ENCODE results near the gene UNC13A. TPM values are rescaled to one million over a fixed set of nuclear protein-coding genes. Genes with fewer than 3 reads are reported as not detected.

The UNC13A gene
- total and polyA plus RNA-seq, 2 donors = 0.25 to 0.48 TPM

DNA sequence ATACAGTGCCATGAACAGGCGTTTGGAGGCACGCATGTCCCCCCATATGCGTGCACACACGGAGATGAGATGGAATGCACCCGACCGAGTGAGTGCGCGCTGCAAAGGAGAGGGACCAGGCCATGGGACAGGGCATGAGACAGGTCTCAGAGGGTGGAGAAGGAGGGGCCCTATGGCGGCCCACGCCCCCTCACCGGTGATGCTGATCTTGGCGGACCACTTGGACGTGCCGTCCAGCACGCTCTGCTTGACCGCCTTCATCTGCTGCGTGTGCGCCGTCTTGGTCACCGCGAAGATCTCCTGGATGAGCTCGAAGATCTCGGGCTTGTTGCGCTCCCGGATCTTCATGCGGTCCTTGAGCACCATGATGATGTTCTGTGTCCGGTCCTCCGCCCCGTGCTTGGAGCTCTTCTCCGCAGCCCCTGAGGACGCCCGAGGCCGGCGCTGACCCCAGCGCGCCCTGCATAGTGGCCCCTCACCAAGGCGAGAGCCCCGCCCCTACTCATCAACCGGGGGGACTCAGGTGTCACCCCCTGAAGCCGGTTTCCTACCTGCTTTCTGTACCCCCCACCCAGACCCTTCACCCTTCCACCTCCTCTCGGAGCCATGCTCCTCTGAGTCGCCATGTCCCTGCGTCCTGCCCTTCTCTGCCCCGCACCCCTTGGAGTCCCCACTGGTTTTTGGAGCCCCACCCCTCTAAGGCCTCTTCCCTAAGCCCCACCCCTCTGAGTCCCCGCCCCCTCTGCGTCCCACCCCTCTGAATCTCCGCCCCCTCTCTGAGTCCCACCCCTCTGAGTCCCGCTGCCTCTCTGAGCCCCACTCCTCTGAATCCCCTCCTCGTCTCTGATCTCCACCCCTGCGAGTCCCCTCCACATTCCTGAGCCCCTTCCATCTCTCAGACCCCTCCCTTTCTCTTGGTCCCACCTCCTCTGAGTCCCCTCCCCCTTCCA is 40.8 kb downstream of the UNC13A start:
- H3K27ac ChIP-seq (ENCODE audit: low read depth) = no peak overlapping the region
- H3K4me3 ChIP-seq (ENCODE audit: low read depth, low read length) = no peak overlapping the region
- DNase-seq (ENCODE audit: extremely low spot score) = no peak
- H3K36me3 ChIP-seq (ENCODE audit: insufficient read depth) = no peaks in the 10 kb centered on the region
- 90% methylated on average over 50 of the region's 50 CpGs for WGBS
- no peaks in the 10 kb centered on the region for H3K4me1 ChIP-seq (ENCODE audit: insufficient read depth)

DNA sequence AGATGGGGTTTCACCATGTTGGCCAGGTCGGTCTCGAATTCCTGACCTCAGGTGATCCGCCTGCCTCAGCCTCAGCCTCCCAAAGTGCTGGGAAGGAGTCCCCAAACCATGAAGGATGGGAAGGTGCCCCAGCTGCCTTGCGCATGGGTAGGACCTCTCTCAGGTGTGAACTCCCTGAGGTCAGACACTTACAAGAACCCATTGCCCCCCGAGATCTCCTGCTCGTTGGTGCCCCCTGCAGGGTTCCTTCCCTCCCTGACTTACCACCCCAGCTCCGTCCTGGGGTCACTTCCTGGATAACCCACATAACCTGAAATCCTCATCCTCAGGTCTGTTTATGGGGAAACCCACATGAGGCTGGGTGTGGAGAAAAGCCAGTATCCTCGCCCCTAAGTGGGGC is 41.7 kb downstream of the UNC13A start:
- H3K36me3 ChIP-seq (ENCODE audit: insufficient read depth) = no peaks in the 10 kb centered on the region
- H3K4me3 ChIP-seq (ENCODE audit: low read depth, low read length) = no peak overlapping the region
- H3K4me1 ChIP-seq (ENCODE audit: insufficient read depth) = no peaks in the 10 kb centered on the region
- DNase-seq (ENCODE audit: extremely low spot score) = no peak
- WGBS = 72% methylated on average over 8 of the region's 8 CpGs
- H3K27ac ChIP-seq (ENCODE audit: low read depth) = no peak overlapping the region

DNA sequence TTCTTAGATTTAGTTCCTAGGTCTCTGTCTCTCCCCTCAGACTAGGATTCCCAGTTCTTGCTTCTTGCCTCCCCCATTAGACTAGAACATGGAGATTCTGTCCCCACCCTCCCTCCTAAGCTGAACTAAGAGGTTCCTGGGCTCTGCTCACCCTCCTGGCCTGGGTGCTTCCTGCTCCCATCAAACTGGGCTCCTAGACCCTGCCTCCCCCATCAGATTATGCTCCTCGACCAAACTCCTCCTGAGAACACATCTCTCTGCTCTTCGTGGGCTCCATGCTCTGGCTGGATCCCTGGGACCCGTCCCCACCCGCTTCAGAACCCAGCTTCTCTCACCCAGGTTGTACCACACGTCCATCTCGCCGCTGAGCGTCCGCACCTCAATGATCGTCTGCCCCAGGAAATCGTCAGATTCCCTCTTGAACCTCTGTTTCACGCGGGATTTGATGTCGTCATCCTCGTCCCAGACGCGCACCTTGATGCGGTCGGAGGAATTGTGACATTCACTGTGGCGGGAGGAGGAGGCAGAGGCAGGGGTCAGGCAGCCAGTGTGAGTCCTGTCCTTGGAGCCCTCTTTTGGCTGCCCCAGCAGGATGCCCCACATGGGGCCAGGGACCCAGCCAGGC is 42.7 kb downstream of the UNC13A start:
- H3K27ac ChIP-seq (ENCODE audit: low read depth) = no peak overlapping the region
- H3K4me1 ChIP-seq (ENCODE audit: insufficient read depth) = no peaks in the 10 kb centered on the region
- DNase-seq (ENCODE audit: extremely low spot score) = no peak
- no peaks in the 10 kb centered on the region for H3K36me3 ChIP-seq (ENCODE audit: insufficient read depth)
- no peak overlapping the region for H3K4me3 ChIP-seq (ENCODE audit: low read depth, low read length)
- 90% methylated on average over 20 of the region's 20 CpGs for WGBS

DNA sequence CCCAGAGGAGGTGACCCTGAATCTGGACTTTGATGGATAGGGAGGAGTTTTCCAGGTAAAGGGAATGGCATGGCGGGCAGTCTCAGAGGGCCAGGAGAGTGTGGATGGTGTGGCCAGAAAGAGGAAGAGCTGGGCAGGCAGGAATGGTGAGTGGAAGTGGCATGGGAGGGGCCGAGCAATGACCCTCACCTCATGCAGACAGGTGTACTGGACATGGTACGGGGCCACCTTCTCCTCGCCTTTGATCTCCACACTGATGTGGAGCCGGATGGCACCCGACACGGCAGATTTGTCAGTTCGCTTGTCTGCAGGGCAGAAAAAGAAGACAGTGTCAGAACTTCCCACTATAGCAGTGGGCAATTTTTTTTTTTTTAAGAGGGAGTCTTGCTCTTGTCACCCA is 45.5 kb downstream of the UNC13A start:
- WGBS = 94% methylated on average over 8 of the region's 8 CpGs
- no peak for DNase-seq (ENCODE audit: extremely low spot score)
- H3K4me1 ChIP-seq (ENCODE audit: insufficient read depth) = no peaks in the 10 kb centered on the region
- H3K27ac ChIP-seq (ENCODE audit: low read depth) = no peak overlapping the region
- no peaks in the 10 kb centered on the region for H3K36me3 ChIP-seq (ENCODE audit: insufficient read depth)
- H3K4me3 ChIP-seq (ENCODE audit: low read depth, low read length) = no peak overlapping the region

DNA sequence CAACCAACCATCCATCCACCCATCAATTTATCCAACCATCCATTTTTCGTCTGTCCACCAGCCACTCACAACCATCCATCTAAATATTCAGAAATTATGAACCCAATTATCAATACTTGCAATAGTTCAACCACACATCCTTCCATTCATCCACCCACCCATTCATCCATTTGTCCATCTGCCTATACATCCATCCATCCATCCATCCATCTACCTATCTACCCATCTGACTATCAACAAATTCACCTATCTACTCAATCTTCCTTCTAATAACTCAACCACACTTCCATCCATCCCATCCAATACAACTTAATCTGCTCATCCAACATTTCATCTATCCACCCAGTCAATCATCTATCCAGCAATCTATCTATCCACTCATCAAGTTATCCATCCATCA is 46.3 kb downstream of the UNC13A start:
- 54% methylated on average over 1 of the region's 1 CpG for WGBS
- no peaks in the 10 kb centered on the region for H3K36me3 ChIP-seq (ENCODE audit: insufficient read depth)
- DNase-seq (ENCODE audit: extremely low spot score) = no peak

DNA sequence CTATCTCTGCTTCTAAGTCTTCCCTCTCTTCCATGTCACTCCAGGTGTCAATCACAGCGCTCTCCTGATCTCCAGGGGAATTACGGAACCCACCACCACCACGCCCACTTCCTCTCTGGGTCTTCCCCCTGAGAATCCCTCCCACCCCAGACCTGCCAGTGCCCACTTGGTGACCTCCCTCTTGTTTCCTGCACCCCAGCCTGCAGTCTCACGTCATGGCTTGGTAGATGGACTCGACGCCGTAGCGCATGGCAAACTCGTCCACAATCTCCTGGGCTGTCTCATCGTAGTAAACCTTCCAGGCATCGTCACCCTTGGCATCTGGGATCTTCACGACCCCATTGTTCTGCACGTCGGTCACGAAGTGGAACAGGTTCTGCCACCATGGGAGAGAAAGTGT is 47.0 kb downstream of the UNC13A start:
- H3K27ac ChIP-seq (ENCODE audit: low read depth) = no peak overlapping the region
- H3K4me1 ChIP-seq (ENCODE audit: insufficient read depth) = no peaks in the 10 kb centered on the region
- H3K4me3 ChIP-seq (ENCODE audit: low read depth, low read length) = no peak overlapping the region
- no peak for DNase-seq (ENCODE audit: extremely low spot score)
- H3K36me3 ChIP-seq (ENCODE audit: insufficient read depth) = no peaks in the 10 kb centered on the region
- 81% methylated on average over 15 of the region's 15 CpGs for WGBS

More for the DNA sequence above, 46.3 kb downstream of the UNC13A start:
- no peak overlapping the region for H3K27ac ChIP-seq (ENCODE audit: low read depth)
- H3K4me3 ChIP-seq (ENCODE audit: low read depth, low read length) = no peak overlapping the region
- no peaks in the 10 kb centered on the region for H3K4me1 ChIP-seq (ENCODE audit: insufficient read depth)

DNA sequence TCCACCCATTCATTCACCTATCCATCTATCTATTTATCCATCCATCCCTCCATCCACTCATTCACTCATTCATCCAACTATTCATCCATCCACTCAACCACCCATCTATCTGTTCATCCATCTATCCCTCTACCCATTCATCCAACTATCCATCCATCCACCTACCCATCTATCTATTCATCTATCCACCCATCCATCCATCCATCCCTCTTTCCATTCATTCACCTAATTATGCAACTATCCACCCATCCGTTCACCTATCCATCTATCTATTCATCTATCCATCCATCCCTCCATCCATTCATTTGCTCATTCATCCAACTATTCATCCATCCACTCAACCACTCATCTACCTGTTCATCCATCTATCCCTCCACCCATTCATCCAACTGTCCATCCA is 54.5 kb downstream of the UNC13A start:
- no peaks in the 10 kb centered on the region for H3K4me1 ChIP-seq (ENCODE audit: insufficient read depth)
- WGBS = 90% methylated on average over 1 of the region's 1 CpG
- no peaks in the 10 kb centered on the region for H3K36me3 ChIP-seq (ENCODE audit: insufficient read depth)
- no peak overlapping the region for H3K4me3 ChIP-seq (ENCODE audit: low read depth, low read length)
- H3K27ac ChIP-seq (ENCODE audit: low read depth) = no peak overlapping the region
- no peak for DNase-seq (ENCODE audit: extremely low spot score)

DNA sequence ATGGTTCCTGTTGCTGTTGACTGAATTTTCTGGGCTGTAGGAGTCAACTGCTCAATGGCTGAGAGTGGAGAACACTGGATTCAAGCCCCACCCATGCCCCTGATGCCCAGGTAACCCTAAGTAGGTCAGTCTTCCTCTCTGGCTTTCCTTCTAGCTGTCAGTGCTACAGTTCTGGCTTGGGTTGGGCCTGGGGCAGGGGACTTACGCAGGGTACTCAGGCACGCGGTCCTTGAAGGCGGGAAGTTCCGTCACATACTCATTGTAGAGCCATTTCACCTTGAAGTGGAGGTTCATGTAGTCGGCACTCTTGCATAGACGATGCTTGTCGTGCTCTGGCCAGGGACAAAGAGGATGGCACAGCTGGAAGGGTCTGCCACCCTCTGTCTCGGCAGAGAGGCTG is 55.6 kb downstream of the UNC13A start:
- H3K4me1 ChIP-seq (ENCODE audit: insufficient read depth) = no peaks in the 10 kb centered on the region
- H3K4me3 ChIP-seq (ENCODE audit: low read depth, low read length) = no peak overlapping the region
- DNase-seq (ENCODE audit: extremely low spot score) = no peak
- 89% methylated on average over 9 of the region's 9 CpGs for WGBS
- no peaks in the 10 kb centered on the region for H3K36me3 ChIP-seq (ENCODE audit: insufficient read depth)
- H3K27ac ChIP-seq (ENCODE audit: low read depth) = no peak overlapping the region

DNA sequence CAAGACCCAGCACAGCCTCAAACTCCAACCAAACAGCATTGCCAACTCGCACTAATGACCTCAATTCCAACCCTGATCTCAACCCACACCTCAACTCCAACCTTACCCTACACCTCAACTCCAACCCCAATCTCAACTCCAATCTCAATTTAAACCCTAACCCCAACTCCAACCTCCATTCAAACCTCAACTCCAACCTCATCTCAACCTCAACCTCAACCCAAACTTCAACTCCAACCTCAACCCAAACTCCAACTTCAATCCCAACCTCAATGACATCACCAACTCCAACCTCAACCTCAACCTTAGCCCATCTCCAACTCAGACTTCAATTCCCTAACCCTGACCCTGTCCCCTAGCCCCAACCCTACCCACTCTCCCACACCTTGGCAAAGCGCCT is 58.4 kb downstream of the UNC13A start:
- Histone ChIP-seq H3K4me1 (ENCODE audit: insufficient read depth) (no peaks in the 10 kb centered on the region), H3K4me3 (ENCODE audit: low read depth, low read length) (no peak overlapping the region), H3K27ac (ENCODE audit: low read depth) (no peak overlapping the region), H3K36me3 (ENCODE audit: insufficient read depth) (no peaks in the 10 kb centered on the region)
- WGBS = 83% methylated on average over 2 of the region's 2 CpGs
- no peak for DNase-seq (ENCODE audit: extremely low spot score)

DNA sequence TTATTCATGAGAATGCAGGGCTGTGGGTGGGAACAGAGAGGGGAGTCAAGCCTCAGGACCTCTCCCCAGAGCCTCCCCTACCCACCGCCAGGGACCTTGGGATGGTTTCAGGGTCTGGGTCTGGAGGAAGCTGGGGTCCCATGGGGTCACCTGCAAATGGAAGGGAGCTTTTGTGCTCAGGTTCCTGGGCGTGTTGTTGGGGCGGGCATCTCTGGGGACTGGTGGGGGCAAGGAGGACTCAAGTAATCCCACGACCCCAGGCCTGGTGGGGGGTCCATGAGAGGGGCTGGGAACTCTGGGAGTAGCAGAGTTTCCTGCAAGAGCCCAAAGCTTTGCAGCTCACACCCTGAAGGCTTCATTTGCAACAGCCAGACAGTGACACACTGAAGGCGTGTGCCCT is 60.2 kb downstream of the UNC13A start:
- Histone ChIP-seq H3K4me3 (ENCODE audit: low read depth, low read length) (no peak overlapping the region), H3K4me1 (ENCODE audit: insufficient read depth) (no peaks in the 10 kb centered on the region), H3K27ac (ENCODE audit: low read depth) (no peak overlapping the region), H3K36me3 (ENCODE audit: insufficient read depth) (no peaks in the 10 kb centered on the region)
- DNase-seq (ENCODE audit: extremely low spot score) = no peak
- WGBS = 78% methylated on average over 5 of the region's 5 CpGs

DNA sequence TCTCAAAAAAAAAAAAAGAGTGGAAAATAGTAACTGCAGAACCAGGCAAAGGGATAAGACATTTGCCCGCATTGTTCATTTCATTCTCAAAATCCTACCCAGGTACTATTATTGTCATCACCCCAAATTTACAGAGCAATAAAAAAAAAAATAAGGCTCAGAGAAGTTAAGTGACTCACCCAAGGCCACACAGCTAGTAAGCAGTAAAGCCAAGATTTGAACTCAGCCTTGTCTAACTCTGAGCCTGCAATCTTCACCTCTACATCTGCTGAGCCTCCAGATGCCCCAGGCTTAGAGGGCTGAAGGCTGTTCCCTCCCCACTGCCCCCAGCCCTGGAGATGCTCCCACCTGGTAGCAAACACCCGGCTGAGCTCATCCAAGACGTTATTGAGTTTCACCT is 61.0 kb downstream of the UNC13A start:
- Histone ChIP-seq H3K27ac (ENCODE audit: low read depth) (no peak overlapping the region), H3K36me3 (ENCODE audit: insufficient read depth) (no peaks in the 10 kb centered on the region), H3K4me1 (ENCODE audit: insufficient read depth) (no peaks in the 10 kb centered on the region), H3K4me3 (ENCODE audit: low read depth, low read length) (no peak overlapping the region)
- WGBS = 88% methylated on average over 3 of the region's 3 CpGs
- DNase-seq (ENCODE audit: extremely low spot score) = no peak

DNA sequence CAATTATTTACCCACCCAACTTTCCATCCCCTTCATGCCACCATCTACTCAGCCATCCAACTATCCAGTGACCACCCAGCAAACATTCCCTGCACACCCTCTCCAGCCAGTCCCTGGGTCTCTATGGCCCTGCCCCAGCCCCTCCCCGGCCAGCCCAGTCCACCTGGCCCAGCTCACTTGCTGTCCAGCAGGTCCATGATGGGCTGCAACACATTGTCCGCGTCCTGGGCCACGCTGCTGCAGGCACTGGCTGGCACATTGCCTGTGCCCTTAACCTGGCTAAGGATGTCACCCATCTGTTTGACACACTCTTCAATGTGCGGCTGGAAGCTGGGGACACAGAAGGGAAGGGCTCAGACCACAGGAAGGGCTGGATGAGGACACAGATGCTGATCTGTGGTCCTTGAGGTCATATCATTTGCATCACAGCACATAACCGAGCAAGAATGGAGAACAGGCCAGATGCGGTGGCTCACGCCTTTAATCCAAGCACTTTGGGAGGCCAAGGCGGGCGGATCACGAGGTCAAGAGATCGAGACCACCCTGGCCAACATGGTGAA is 61.6 kb downstream of the UNC13A start:
- 85% methylated on average over 12 of the region's 12 CpGs for WGBS
- no peak overlapping the region for H3K27ac ChIP-seq (ENCODE audit: low read depth)
- H3K36me3 ChIP-seq (ENCODE audit: insufficient read depth) = no peaks in the 10 kb centered on the region
- no peak overlapping the region for H3K4me3 ChIP-seq (ENCODE audit: low read depth, low read length)
- H3K4me1 ChIP-seq (ENCODE audit: insufficient read depth) = no peaks in the 10 kb centered on the region
- DNase-seq (ENCODE audit: extremely low spot score) = no peak

DNA sequence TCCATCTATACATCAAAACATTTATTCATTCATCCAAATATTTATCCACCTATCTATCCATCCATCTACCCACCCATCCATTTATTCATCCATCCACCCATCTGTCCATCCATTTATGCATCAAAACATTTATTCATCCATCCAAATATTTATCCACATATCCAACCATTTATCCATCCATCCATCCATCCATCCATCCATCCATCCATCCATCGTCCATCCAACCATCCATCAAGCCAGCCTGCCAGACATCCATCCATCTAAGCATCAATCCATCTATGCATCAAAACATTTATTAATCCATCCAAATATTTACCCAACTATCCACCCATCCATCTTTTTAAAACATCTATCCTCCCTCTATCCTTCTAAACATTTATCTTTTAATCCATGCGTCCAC is 62.2 kb downstream of the UNC13A start:
- Histone ChIP-seq H3K36me3 (ENCODE audit: insufficient read depth) (no peaks in the 10 kb centered on the region), H3K27ac (ENCODE audit: low read depth) (no peak overlapping the region), H3K4me3 (ENCODE audit: low read depth, low read length) (no peak overlapping the region), H3K4me1 (ENCODE audit: insufficient read depth) (no peaks in the 10 kb centered on the region)
- no peak for DNase-seq (ENCODE audit: extremely low spot score)
- 89% methylated on average over 2 of the region's 2 CpGs for WGBS

DNA sequence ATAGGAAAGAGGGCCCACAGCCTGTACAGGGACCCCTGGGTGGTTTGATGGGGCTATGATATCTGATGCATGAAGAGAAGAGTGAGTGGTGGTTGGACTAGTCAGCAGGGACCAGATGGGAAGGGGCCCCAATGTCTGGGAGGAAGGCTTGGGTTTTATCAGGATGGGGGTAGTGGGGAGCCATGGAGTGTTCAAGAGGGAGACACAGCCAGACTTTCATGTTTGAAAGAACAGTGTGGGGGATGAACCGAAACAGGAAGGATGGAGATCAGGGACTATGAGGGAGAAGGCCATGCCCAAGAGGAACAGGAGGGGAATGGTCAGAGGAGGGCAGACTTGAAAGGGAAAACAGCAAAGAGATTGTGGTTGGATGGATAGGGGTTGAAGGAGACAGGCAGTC is 63.1 kb downstream of the UNC13A start:
- 84% methylated on average over 1 of the region's 1 CpG for WGBS

More for the DNA sequence above, 63.1 kb downstream of the UNC13A start:
- H3K4me1 ChIP-seq (ENCODE audit: insufficient read depth) = no peaks in the 10 kb centered on the region
- no peak overlapping the region for H3K27ac ChIP-seq (ENCODE audit: low read depth)
- no peak overlapping the region for H3K4me3 ChIP-seq (ENCODE audit: low read depth, low read length)
- DNase-seq (ENCODE audit: extremely low spot score) = no peak
- H3K36me3 ChIP-seq (ENCODE audit: insufficient read depth) = no peaks in the 10 kb centered on the region
